Kidney tubule cell (primary cell): ENCODE results near the gene PTPRG.

ENCODE experiments used
- DNase-seq: peaks from one replicate; pipeline ENCODE4 v3.0.0-alpha.2; 2018; ENCODE audit warnings: low spot score

The PTPRG gene

GRCh38 chr3:62065985-62066693 is 504.8 kb downstream of the PTPRG start:
- no peak for DNase-seq

- DNase-seq, result no peak
These were observed 507.0 kb downstream of the PTPRG start for GRCh38 chr3:62068337-62068736.

GRCh38 chr3:62070891-62071290 is 509.5 kb downstream of the PTPRG start:
- no peak for DNase-seq

GRCh38 chr3:62073038-62073437 is 511.7 kb downstream of the PTPRG start:
- DNase-seq, result no peak

- DNase-seq, result peak; percentile 64
These were observed 523.2 kb downstream of the PTPRG start for GRCh38 chr3:62084558-62084957.

- DNase-seq, result no peak
These were observed 527.2 kb downstream of the PTPRG start for GRCh38 chr3:62088472-62089104.

- no peak for DNase-seq
These were observed 528.7 kb downstream of the PTPRG start for GRCh38 chr3:62090066-62090465.

- DNase-seq, result no peak
These were observed 529.1 kb downstream of the PTPRG start for GRCh38 chr3:62090519-62090918.

- DNase-seq, result no peak
These were observed 531.7 kb downstream of the PTPRG start for GRCh38 chr3:62093025-62093424.

- DNase-seq, result no peak
These were observed 533.1 kb downstream of the PTPRG start for GRCh38 chr3:62094461-62094860.

GRCh38 chr3:62095080-62095479 is 533.7 kb downstream of the PTPRG start:
- no peak for DNase-seq

- DNase-seq, result no peak
These were observed 534.4 kb downstream of the PTPRG start for GRCh38 chr3:62095756-62096155.

GRCh38 chr3:62096521-62096920 is 535.1 kb downstream of the PTPRG start:
- DNase-seq, result no peak

- no peak for DNase-seq
These were observed 535.8 kb downstream of the PTPRG start for GRCh38 chr3:62097121-62097520.

- DNase-seq, result no peak
These were observed 537.4 kb downstream of the PTPRG start for GRCh38 chr3:62098646-62099365.

- no peak for DNase-seq
These were observed 539.1 kb downstream of the PTPRG start for GRCh38 chr3:62100282-62100989.

GRCh38 chr3:62101488-62101887 is 540.1 kb downstream of the PTPRG start:
- no peak for DNase-seq

- DNase-seq, result no peak
These were observed 542.2 kb downstream of the PTPRG start for GRCh38 chr3:62103531-62103930.

- DNase-seq, result peak; percentile 61
These were observed 548.2 kb downstream of the PTPRG start for GRCh38 chr3:62109534-62109933.

- no peak for DNase-seq
These were observed 549.3 kb downstream of the PTPRG start for GRCh38 chr3:62110443-62111225.

- no peak for DNase-seq
These were observed 551.7 kb downstream of the PTPRG start for GRCh38 chr3:62113092-62113491.

GRCh38 chr3:62114763-62115162 is 553.4 kb downstream of the PTPRG start:
- no peak for DNase-seq
